ENCODE results near the gene NCBP1. TPM values are rescaled to one million over a fixed set of nuclear protein-coding genes. Genes with fewer than 3 reads are reported as not detected.

The NCBP1 gene
- 69.3 and 72.0 TPM in 2 replicates for total RNA-seq

DNA sequence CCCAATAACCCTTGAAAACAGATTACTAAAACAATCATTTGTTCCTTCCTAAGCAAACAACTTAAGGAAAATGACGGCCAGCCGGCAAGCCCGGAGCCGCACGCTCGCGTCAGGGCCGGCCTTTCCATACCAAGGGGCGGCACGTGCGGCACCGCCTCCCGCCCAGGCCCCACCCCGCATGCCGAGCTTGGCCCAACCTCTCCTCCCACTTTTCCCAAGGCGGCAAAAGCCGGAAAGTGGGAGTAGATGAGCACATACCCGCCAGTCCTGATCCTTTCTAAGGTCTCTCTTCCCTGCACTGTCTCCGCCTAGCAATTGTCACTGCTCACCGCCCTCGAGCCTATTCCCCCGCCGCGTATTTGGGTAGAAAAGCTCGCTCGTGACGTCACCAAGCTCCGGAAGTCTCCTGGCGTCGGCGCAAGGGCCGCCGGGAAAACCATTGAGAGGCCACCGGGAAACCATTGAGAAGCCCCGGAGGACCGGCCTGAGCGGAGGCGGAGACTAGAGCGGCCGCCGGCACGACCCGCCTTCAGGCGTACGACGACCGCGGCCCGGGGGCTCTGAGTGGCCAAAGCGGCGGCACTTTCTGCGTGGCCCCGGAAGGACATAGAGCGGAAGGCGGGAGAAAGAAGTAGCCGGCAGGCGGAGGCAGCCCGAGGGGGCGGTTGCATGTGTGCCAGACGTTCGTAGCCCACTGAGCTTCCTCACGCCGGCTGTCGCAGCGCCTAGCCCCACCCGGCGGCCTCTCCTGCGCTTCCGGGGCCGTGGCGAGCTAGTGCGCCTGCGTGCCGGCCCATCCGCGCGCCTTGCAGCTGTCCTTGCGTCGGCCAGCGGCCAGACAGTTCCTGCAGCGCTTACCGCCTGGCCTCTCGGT, at the start of gene NCBP1, which contains the start of gene TSTD2:
NCBP1 (plus strand) TSS at position 837 of the 874 bp plus-strand sequence. CDS start 61 bp downstream, outside the sequence.
TSTD2 (minus strand) TSS at position 384 of the 874 bp plus-strand sequence. CDS start 5,806 bp downstream, outside the sequence.

DNA sequence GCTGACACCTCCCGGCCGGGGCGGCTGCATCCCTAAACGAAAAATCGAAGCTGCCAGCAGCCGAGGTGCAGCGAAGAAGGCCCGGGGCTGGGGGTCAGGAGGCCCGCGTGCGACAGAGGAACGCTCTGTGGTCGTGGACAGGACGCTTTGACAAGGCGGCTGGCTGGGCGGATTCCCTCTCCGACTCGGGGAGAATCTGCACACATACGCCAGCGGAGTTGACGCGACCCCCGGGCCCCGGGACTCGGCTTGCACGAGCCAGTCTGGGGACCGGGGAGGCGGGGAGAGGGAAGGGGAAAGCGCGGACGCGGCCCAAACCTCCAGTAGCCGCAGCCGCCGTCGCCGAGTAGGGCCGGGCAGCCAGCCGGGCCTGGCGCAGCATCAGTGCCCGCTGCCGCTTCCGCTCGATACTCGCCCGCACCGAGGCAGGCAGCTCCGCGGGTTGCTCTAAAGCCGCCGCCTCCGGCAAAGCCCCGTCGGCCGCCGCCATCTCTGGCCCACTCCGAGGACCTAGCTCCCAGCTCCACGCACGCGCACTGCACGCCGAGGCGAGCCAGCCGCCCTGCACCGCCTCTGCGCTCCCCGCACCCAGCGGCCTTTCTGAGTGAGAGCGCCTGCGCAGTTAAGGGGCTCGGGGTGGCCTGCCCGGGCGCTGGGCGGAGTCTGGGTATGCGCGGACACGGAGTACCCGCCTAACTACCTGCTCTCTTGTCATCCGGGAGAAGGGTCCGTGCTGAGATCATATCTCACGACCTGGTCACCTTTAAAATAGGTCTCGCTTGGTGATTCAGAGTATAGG, 63.4 kb downstream of the NCBP1 start, which contains the start of gene XPA:
XPA (minus strand) TSS at position 538 of the 799 bp plus-strand sequence; CDS start at position 490, 48 bp downstream.

Other genes with a start within 250 kb of the NCBP1 start
- gene TDRD7, start 221.7 kb upstream of the NCBP1 start, total RNA-seq = 17.1 and 18.2 TPM in 2 replicates
- 0.27 and 1.2 TPM in 2 replicates for gene TMOD1, start 132.2 kb upstream of the NCBP1 start, total RNA-seq
- 16.4 and 17.0 TPM in 2 replicates for gene TSTD2, start 453 bp upstream of the NCBP1 start, total RNA-seq
- gene XPA, start 63.5 kb downstream of the NCBP1 start, total RNA-seq = 12.9 and 15.8 TPM in 2 replicates
- not detected in 2 replicates for gene FOXE1, start 219.4 kb downstream of the NCBP1 start, total RNA-seq

Measured in thoracic aorta endothelial cell (primary cell).